AG09309 (cell line): Measurements from ENCODE around the gene HSPA12A.
A peak's percentile ranks its signal among the peaks of the same experiment; 100 is the strongest.

Experiments
- DNase-seq: peaks from one replicate; pipeline ENCODE4 v3.0.0-alpha.2; 2010; ENCODE audit warnings: low read depth
- H3K4me3 ChIP-seq: 2 replicates; pipeline ENCODE4 v1.5.1; 2011; ENCODE audit warnings: mild to moderate bottlenecking, low read depth, low read length, moderate library complexity; ENCODE audit not compliant: control insufficient read depth
- CTCF ChIP-seq: IDR thresholded peaks from 2 replicates; pipeline ENCODE4 v1.5.1; 2011; ENCODE audit warnings: mild to moderate bottlenecking, low read depth, low read length, inconsistent platforms; ENCODE audit not compliant: insufficient read depth, control insufficient read depth; ENCODE audit errors: missing control alignments

HSPA12A gene

GRCh38 chr10:116737627-116738327, 4.6 kb downstream of the HSPA12A start:
- TF ChIP-seq CTCF: peak; percentile 40
- DNase-seq: no peak
- H3K4me3 ChIP-seq: no peak overlapping the region

- no peak for TF ChIP-seq CTCF
- no peak overlapping the region for H3K4me3 ChIP-seq
- DNase-seq: peak; percentile 58
These were observed 8.8 kb downstream of the HSPA12A start for GRCh38 chr10:116733566-116733965.

- TF ChIP-seq CTCF: no peak
- no peak overlapping the region for H3K4me3 ChIP-seq
- DNase-seq: no peak
These were observed 9.8 kb downstream of the HSPA12A start for GRCh38 chr10:116732573-116732972.

- DNase-seq: no peak
- no peak for TF ChIP-seq CTCF
- H3K4me3 ChIP-seq: no peak overlapping the region
These were observed 11.7 kb downstream of the HSPA12A start for GRCh38 chr10:116730464-116731260.

GRCh38 chr10:116729243-116729642, 13.1 kb downstream of the HSPA12A start:
- TF ChIP-seq CTCF: no peak
- DNase-seq: no peak

GRCh38 chr10:116728526-116729096, 13.8 kb downstream of the HSPA12A start:
- H3K4me3 ChIP-seq: no peak overlapping the region
- TF ChIP-seq CTCF: no peak
- DNase-seq: no peak

More at GRCh38 chr10:116729243-116729642, 13.1 kb downstream of the HSPA12A start:
- H3K4me3 ChIP-seq: no peak overlapping the region
